Naive thymus-derived CD4-positive, alpha-beta T cell (primary cell): ENCODE results near the gene COX19. TPM values are rescaled to one million over a fixed set of nuclear protein-coding genes. Genes with fewer than 3 reads are reported as not detected.

Experiments
- ATAC-seq: fragments of 150-1000 bp; cut with Tn5 transposase; 2 replicates; pipeline ENCODE4 v1.10.0; 2021; ENCODE audit warnings: mild to moderate bottlenecking, moderate library complexity
- CTCF ChIA-PET: fragments of 350-600 bp; sonication (Branson Sonifier 250); formaldehyde crosslinking; loops from one replicate; lab custom pipeline; 2021; ENCODE audit warnings: antibody characterized with exemption; lab: Charles Lee
- POLR2A ChIA-PET: fragments of 350-600 bp; sonication (Branson Sonifier 250); formaldehyde crosslinking; loops from one replicate; lab custom pipeline; 2021; ENCODE audit warnings: antibody characterized with exemption, inconsistent platforms; lab: Charles Lee
- DNase-seq, 9 donors: peaks; one replicate each; pipeline versions ENCODE4 v3.0.0 to v3.0.0-alpha.2; 2020 to 2022; ENCODE audit warnings: mixed read lengths in 1 of 9
- H3K27ac ChIP-seq: one replicate; pipeline ENCODE4 v1.7.0; 2013; ENCODE audit warnings: mild to moderate bottlenecking, low read depth, low read length, moderate library complexity
- H3K27me3 ChIP-seq, 2 donors: one replicate each; pipeline ENCODE4 v1.7.0; 2013; ENCODE audit warnings: low read length in 2 of 2, mild to moderate bottlenecking in 2 of 2, moderate library complexity in 2 of 2; ENCODE audit not compliant: control insufficient read depth in 2 of 2, insufficient read depth in 2 of 2
- H3K36me3 ChIP-seq, 3 experiments: 1 replicate in 2 of 3; 2 replicates in 1 of 3; pipeline ENCODE4 v1.7.0; 2013; ENCODE audit warnings: low read length in 3 of 3, mild to moderate bottlenecking in 3 of 3, moderate library complexity in 1 of 3; ENCODE audit not compliant: insufficient read depth in 3 of 3, control insufficient read depth in 2 of 3
- H3K4me1 ChIP-seq, 2 donors: one replicate each; pipeline ENCODE4 v1.7.0; 2013; ENCODE audit warnings: low read length in 2 of 2, mild to moderate bottlenecking in 2 of 2, moderate library complexity in 1 of 2; ENCODE audit not compliant: control insufficient read depth in 2 of 2, insufficient read depth in 2 of 2
- H3K4me3 ChIP-seq: 2 replicates; pipeline ENCODE4 v1.7.0; 2013; ENCODE audit warnings: mild to moderate bottlenecking, low read length
- H3K9me3 ChIP-seq, 3 experiments: 1 replicate in 2 of 3; 2 replicates in 1 of 3; pipeline ENCODE4 v1.7.0; 2013; ENCODE audit warnings: low read length in 3 of 3; ENCODE audit not compliant: control insufficient read depth in 2 of 3
- H3K27ac Mint-ChIP-seq, 9 donors: one replicate each; pipeline ENCODE4 v1.8.0; 2020 to 2022; ENCODE audit warnings: mixed read lengths in 9 of 9, mild to moderate bottlenecking in 8 of 9, moderate library complexity in 5 of 9, inconsistent platforms in 2 of 9
- H3K27me3 Mint-ChIP-seq, 5 donors: one replicate each; pipeline ENCODE4 v1.8.0; 2021 to 2022; ENCODE audit warnings: mixed read lengths in 5 of 5, mild to moderate bottlenecking in 1 of 5
- H3K36me3 Mint-ChIP-seq, 5 donors: one replicate each; pipeline ENCODE4 v1.8.0; 2020 to 2022; ENCODE audit warnings: mixed read lengths in 5 of 5, mild to moderate bottlenecking in 3 of 5, inconsistent platforms in 1 of 5
- H3K4me1 Mint-ChIP-seq, 7 donors: one replicate each; pipeline ENCODE4 v1.8.0; 2020 to 2022; ENCODE audit warnings: mixed read lengths in 7 of 7, mild to moderate bottlenecking in 3 of 7, inconsistent platforms in 1 of 7
- H3K4me3 Mint-ChIP-seq, 10 donors: one replicate each; pipeline ENCODE4 v1.8.0; 2020 to 2022; ENCODE audit warnings: mild to moderate bottlenecking in 10 of 10, mixed read lengths in 10 of 10, moderate library complexity in 6 of 10, inconsistent platforms in 2 of 10
- H3K9me3 Mint-ChIP-seq, 11 donors: one replicate each; pipeline ENCODE4 v1.8.0; 2020 to 2022; ENCODE audit warnings: mixed read lengths in 11 of 11, mild to moderate bottlenecking in 4 of 11, inconsistent platforms in 1 of 11, moderate library complexity in 1 of 11
- intact Hi-C, 2 donors: fragments of 100-400 bp; cut with micrococcal nuclease; formaldehyde crosslinking; loops; one replicate each; pipeline ENCODE4 v1.15.1; 2023
- microRNA-seq: library from miRNA; unstranded; fragments of <30 nt; microRNA quantifications from one replicate; pipeline ENCODE4 v1.2.0, GENCODE V29; 2022; ENCODE audit warnings: borderline microRNAs expressed
- polyA plus RNA-seq, 2 donors: library from polyadenylated mRNA; unstranded; fragments of 300-500 nt; fragmentation: Illumina TruSeq; gene quantifications; one replicate each; pipeline ENCODE4 v1.2.3, GENCODE V29; 2021
- total RNA-seq, 6 experiments: library from RNA in 5 of 6; stranded (reverse) in 5 of 6; gene quantifications; 1 replicate in 5 of 6; 2 replicates in 1 of 6; pipeline ENCODE4 v1.2.3 and lab custom pipeline; 2021 to 2026

COX19 gene
- total and polyA plus RNA-seq, 7 experiments from 2014 or later, result 18.3 to 48.2 (median 45.1) TPM

DNA sequence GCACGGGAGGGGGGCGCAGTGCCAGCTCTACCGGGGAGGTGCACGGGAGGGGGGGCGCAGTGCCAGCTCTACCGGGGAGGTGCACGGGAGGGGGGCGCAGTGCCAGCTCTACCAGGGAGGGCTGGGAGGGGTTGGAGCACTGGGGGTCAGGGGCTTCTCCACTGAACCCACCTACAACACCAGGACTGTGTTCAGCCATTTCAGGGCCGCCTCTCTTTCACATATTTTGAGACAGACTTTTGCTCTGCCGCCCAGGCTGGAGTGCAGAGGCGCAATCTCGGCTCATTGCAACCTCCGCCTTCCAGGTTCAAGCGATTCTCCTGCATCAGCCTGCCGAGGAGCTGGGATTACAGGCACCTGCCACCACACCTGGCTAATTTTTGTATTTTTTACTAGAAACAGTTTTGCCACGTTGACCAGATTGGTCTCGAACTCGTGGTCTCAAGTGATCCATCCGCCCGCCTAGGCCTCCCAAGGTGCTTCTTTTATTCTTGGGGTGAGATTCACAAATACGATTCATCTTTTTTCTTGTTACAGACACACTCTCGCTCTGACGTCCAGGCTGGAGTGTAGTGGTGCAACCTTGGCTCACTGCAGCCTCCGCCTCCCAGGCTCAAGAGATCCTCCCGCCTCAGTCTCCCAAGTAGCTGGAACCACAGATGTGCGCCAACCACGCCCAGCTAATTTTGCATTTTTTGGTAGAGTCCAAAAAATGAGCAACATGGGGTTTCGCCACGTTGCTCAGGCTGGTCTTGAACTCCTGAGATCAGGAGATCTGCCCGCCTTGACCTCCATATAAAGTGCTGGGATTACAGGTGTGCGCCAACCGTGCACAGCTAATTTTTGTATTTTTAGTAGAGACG lies 57.9 kb downstream of the COX19 start:
- peak in 1 of 9 donors; percentile 19 for DNase-seq
- H3K36me3 Mint-ChIP-seq, result peaks cover 0 to 4% (median 0%) of the 10 kb centered on the region in 5 donors
- H3K4me3 Mint-ChIP-seq, result peak overlapping the region in 1 of 10 donors; percentile 51
- H3K27me3 Mint-ChIP-seq, result no peaks in the 10 kb centered on the region
- intact Hi-C loops, result no loop called here
- Histone ChIP-seq H3K4me3 (no peak overlapping the region), H3K27ac (no peak overlapping the region), H3K27me3 (no peaks in the 10 kb centered on the region), H3K9me3 (no peaks in the 10 kb centered on the region), H3K4me1 (peaks cover 12 to 13% of the 10 kb centered on the region in 2 donors), H3K36me3 (no peaks in the 10 kb centered on the region)
- ChIA-PET CTCF (no interaction called here), POLR2A (no interaction called here)
- peak overlapping the region in 1 of 9 donors; percentile 38 for H3K27ac Mint-ChIP-seq
- no peak for ATAC-seq
- peaks cover 0 to 1% (median 0%) of the 10 kb centered on the region in 11 donors for H3K9me3 Mint-ChIP-seq
- peaks cover 12 to 22% (median 15%) of the 10 kb centered on the region in 7 donors for H3K4me1 Mint-ChIP-seq

DNA sequence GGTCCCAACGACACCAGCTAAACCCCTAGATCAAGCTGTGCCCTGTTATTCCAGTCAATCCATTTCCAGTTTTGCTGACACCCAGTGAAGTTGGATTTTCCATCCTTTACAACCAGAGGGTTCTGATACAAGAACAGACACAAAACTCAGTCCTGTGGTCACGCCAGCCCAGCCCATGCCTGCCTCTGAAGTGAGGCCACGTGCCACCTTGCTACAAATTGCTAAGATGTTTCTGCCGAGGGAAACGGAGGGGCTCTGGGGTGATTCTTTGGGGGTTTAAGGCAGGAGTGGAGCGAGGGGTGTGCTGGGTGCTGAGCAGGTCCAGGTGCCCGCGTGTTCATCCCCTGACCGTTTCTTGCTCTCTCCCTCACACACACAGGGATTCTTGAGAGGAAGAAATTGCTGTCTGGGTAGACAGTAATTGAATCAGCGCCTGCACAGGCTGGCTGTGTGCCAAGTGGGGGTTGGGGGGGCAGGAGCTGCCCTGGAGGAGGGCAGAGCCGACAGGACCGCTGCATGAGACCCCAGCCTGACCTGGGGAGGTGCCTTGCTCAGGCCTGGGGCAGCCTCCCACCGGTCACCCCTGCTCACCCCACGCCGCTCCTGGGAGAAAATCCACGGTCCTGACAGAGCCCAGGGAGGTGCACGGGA lies 58.9 kb downstream of the COX19 start:
- Mint-ChIP-seq H3K4me1 (peaks cover 10 to 20% (median 12%) of the 10 kb centered on the region in 7 donors), H3K27ac (peak overlapping the region in 5 of 9 donors; percentile 39 to 71 (median 65)), H3K27me3 (no peaks in the 10 kb centered on the region), H3K36me3 (peaks cover 0 to 4% (median 0%) of the 10 kb centered on the region in 5 donors), H3K9me3 (peaks cover 0 to 1% (median 0%) of the 10 kb centered on the region in 11 donors), H3K4me3 (no peak overlapping the region)
- no peak for DNase-seq
- Histone ChIP-seq H3K4me3 (no peak overlapping the region), H3K27ac (no peak overlapping the region), H3K4me1 (peaks cover under 1 to 2% of the 10 kb centered on the region in 2 donors), H3K36me3 (no peaks in the 10 kb centered on the region), H3K27me3 (no peaks in the 10 kb centered on the region), H3K9me3 (no peaks in the 10 kb centered on the region)
- ChIA-PET CTCF (interaction anchor here (0.6 kb wide), 1 partner anchor 12 kb away, joined by 4 read pairs; no protein-coding TSS in a partner anchor), POLR2A (no interaction called here)
- intact Hi-C loops, result no loop called here
- no peak for ATAC-seq

Small RNA genes within 50 kb of the gene (microRNA-seq; reads per million reads assigned to microRNA genes)
- gene MIR339, result 1,619 reads per million, percentile 86 among the genes with 10 or more reads in this experiment

Other genes with a start within 250 kb of the COX19 start
- gene DNAAF5, start 248.8 kb downstream of the COX19 start, total RNA-seq, result 10 to 100 TPM; 12.5 to 25.7 (median 14.6) TPM
- 1 to 10 TPM; 4.0 to 5.8 TPM for gene DNAAF5, start 248.8 kb downstream of the COX19 start, polyA plus RNA-seq
- 10 to 100 TPM; 18.1 to 51.4 (median 33.1) TPM for gene PRKAR1B, start 248.3 kb downstream of the COX19 start, total RNA-seq
- gene PRKAR1B, start 248.3 kb downstream of the COX19 start, polyA plus RNA-seq, result 10 to 100 TPM; 16.1 to 21.2 TPM
- 100 to 1,000 TPM in 3 of 5 experiments, 10 to 100 TPM in 2; 58.4 to 254 (median 114) TPM for gene SUN1, start 143.1 kb downstream of the COX19 start, total RNA-seq
- 10 to 100 TPM; 39.4 to 69.0 TPM for gene SUN1, start 143.1 kb downstream of the COX19 start, polyA plus RNA-seq
- 10 to 100 TPM; 42.6 to 82.1 (median 52.6) TPM for gene GET4, start 99.0 kb downstream of the COX19 start, total RNA-seq
- gene GET4, start 99.0 kb downstream of the COX19 start, polyA plus RNA-seq, result 10 to 100 TPM; 20.5 to 38.6 TPM
- 10 to 100 TPM in 3 of 5 experiments, 1 to 10 TPM in 2; 5.0 to 68.6 (median 17.3) TPM for gene ADAP1, start 20.9 kb downstream of the COX19 start, total RNA-seq
- gene ADAP1, start 20.9 kb downstream of the COX19 start, polyA plus RNA-seq, result 1 to 10 TPM; 3.8 to 5.5 TPM
- gene CYP2W1, start 7.6 kb upstream of the COX19 start, total RNA-seq, result not detected
- gene CYP2W1, start 7.6 kb upstream of the COX19 start, polyA plus RNA-seq, result not detected
- gene GPR146, start 69.0 kb upstream of the COX19 start, total RNA-seq, result 10 to 100 TPM; 10.1 to 26.5 (median 15.9) TPM
- gene GPR146, start 69.0 kb upstream of the COX19 start, polyA plus RNA-seq, result 10 to 100 TPM; 13.5 to 16.9 TPM
- gene GPER1, start 112.6 kb upstream of the COX19 start, total RNA-seq, result 1 to 10 TPM in 1 of 5 experiments, under 1 TPM in 1, not detected in 3; 0.13 to 1.3 TPM
- under 1 TPM; 0.21 to 0.47 TPM for gene GPER1, start 112.6 kb upstream of the COX19 start, polyA plus RNA-seq
- gene ZFAND2A, start 184.6 kb upstream of the COX19 start, total RNA-seq, result 10 to 100 TPM; 21.2 to 74.5 (median 38.6) TPM
- 10 to 100 TPM; 43.2 to 51.7 TPM for gene ZFAND2A, start 184.6 kb upstream of the COX19 start, polyA plus RNA-seq